HCT116 (cell line): ENCODE measurements around the gene GBF1. TPM values are rescaled to one million over a fixed set of nuclear protein-coding genes. Genes with fewer than 3 reads are reported as not detected.

Experiments
- ATAC-seq: fragments of 200-7000 bp; cut with Tn5 transposase; 2 replicates; pipeline ENCODE4 v1.9.1; 2020; ENCODE audit warnings: mild to moderate bottlenecking, moderate library complexity
- BruUV-seq: library from RNA; stranded (reverse); fragments of 400-500 nt; replicated peaks from 2 replicates; lab custom pipeline; 2021; lab: Mats Ljungman, UMichigan
- CTCF ChIA-PET: fragments of 300-600 bp; sonication (Branson Sonifier 250); formaldehyde crosslinking; loops from one replicate; lab custom pipeline; 2021; ENCODE audit warnings: antibody characterized with exemption; lab: Charles Lee
- POLR2A ChIA-PET: fragments of 300-600, 350-600 bp; sonication (Branson Sonifier 250); formaldehyde crosslinking; loops from one replicate; lab custom pipeline; 2021; ENCODE audit warnings: antibody characterized with exemption; lab: Charles Lee
- RAD21 ChIA-PET, 2 experiments: fragments of 300-600 bp; sonication (Branson Sonifier 250); formaldehyde crosslinking; loops; one replicate each; lab custom pipeline; 2023; ENCODE audit warnings: low total read pairs in 2 of 2; ENCODE audit not compliant: uncharacterized antibody in 2 of 2, unreplicated experiment in 2 of 2, low non-redundant PET in 1 of 2; lab: Charles Lee
- DNase-seq: peaks from one replicate; pipeline ENCODE4 v3.0.0-alpha.2; 2010; ENCODE audit warnings: low read depth, low spot score
- H2AFZ ChIP-seq: fragments of 200-600 bp; shearing (Covaris generic), sonication (generic); 2 replicates; pipeline ENCODE4 v1.6.1; 2017; ENCODE audit warnings: low read depth, mixed run types, mixed read lengths, antibody characterized with exemption, low read length; ENCODE audit not compliant: poor library complexity, severe bottlenecking
- H3K27ac ChIP-seq: 2 replicates; pipeline ENCODE4 v1.5.1; 2012; ENCODE audit warnings: low read depth, low read length
- H3K27me3 ChIP-seq: fragments of 200-600 bp; sonication (generic); 2 replicates; pipeline ENCODE4 v1.6.1; 2016; ENCODE audit warnings: mixed run types, low read length, mixed read lengths; ENCODE audit not compliant: insufficient read depth
- H3K36me3 ChIP-seq, 2 experiments: fragments of 200-500 bp in 1 of 2; fragments of 200-600 bp in 1 of 2; sonication (Bioruptor generic) in 1 of 2; sonication (generic) in 1 of 2; 2 replicates each; pipeline versions ENCODE4 v1.5.1 to v1.6.1; 2014 to 2016; ENCODE audit warnings: low read length in 2 of 2, inconsistent platforms in 1 of 2, mixed read lengths in 1 of 2, mixed run types in 1 of 2; ENCODE audit not compliant: insufficient read depth in 2 of 2, control insufficient read depth in 1 of 2
- H3K4me1 ChIP-seq, 2 experiments: fragments of 200-600 bp in 1 of 2; sonication (generic) in 1 of 2; 2 replicates each; pipeline versions ENCODE4 v1.5.1 to v1.6.1; 2012 to 2017; ENCODE audit warnings: low read length in 2 of 2, inconsistent platforms in 1 of 2, mild to moderate bottlenecking in 1 of 2, mixed read lengths in 1 of 2, mixed run types in 1 of 2, moderate library complexity in 1 of 2; ENCODE audit not compliant: insufficient read depth in 2 of 2, control insufficient read depth in 1 of 2
- H3K4me2 ChIP-seq: fragments of 200-600 bp; sonication (generic); 2 replicates; pipeline ENCODE4 v1.6.1; 2017; ENCODE audit warnings: mixed run types, low read length, mixed read lengths
- H3K4me3 ChIP-seq, 2 experiments: fragments of 200-600 bp in 1 of 2; sonication (generic) in 1 of 2; replicated peaks in 1 of 2; 2 replicates each; pipeline ENCODE4 v1.5.1; 2011 to 2016; ENCODE audit warnings: low read length in 2 of 2, control low read depth in 1 of 2, low read depth in 1 of 2, mild to moderate bottlenecking in 1 of 2, mixed read lengths in 1 of 2, mixed run types in 1 of 2
- H3K79me2 ChIP-seq: fragments of 200-600 bp; sonication (generic); 2 replicates; pipeline ENCODE4 v1.6.1; 2017; ENCODE audit warnings: mild to moderate bottlenecking, mixed run types, low read length, moderate library complexity, mixed read lengths; ENCODE audit not compliant: insufficient read depth
- H3K9ac ChIP-seq: fragments of 200-600 bp; sonication (generic); 2 replicates; pipeline ENCODE4 v1.6.1; 2016; ENCODE audit warnings: low read length, mixed read lengths
- H3K9me2 ChIP-seq: fragments of 200-600 bp; sonication (generic), shearing (Covaris generic); 2 replicates; pipeline ENCODE4 v1.6.1; 2017; ENCODE audit warnings: mixed run types, mild to moderate bottlenecking, moderate library complexity; ENCODE audit not compliant: insufficient read depth
- H3K9me3 ChIP-seq, 2 experiments: fragments of 200-500 bp in 1 of 2; fragments of 200-600 bp in 1 of 2; sonication (Bioruptor generic) in 1 of 2; sonication (generic) in 1 of 2; 2 replicates each; pipeline ENCODE4 v1.6.1; 2014 to 2017; ENCODE audit warnings: low read length in 2 of 2, mixed read lengths in 2 of 2, inconsistent platforms in 1 of 2, low read depth in 1 of 2, mild to moderate bottlenecking in 1 of 2, mixed run types in 1 of 2, moderate library complexity in 1 of 2; ENCODE audit not compliant: control insufficient read depth in 1 of 2, insufficient read depth in 1 of 2
- H4K20me1 ChIP-seq: fragments of 200-600 bp; sonication (generic), shearing (Covaris generic); 2 replicates; pipeline ENCODE4 v1.6.1; 2017; ENCODE audit warnings: mixed run types, mild to moderate bottlenecking, moderate library complexity; ENCODE audit not compliant: insufficient read depth
- CTCF ChIP-seq, 3 experiments: fragments of 200-600 bp in 1 of 3; sonication (generic) in 1 of 3; IDR thresholded peaks in 2 of 3; conservative IDR thresholded peaks in 1 of 3; 2 replicates each; pipeline ENCODE4 v1.5.1; 2012 to 2017; ENCODE audit warnings: low read depth in 2 of 3, low read length in 2 of 3, antibody characterized with exemption in 1 of 3, borderline replicate concordance in 1 of 3, control low read depth in 1 of 3, mild to moderate bottlenecking in 1 of 3, mixed read lengths in 1 of 3, mixed run types in 1 of 3, moderate library complexity in 1 of 3; ENCODE audit not compliant: insufficient read depth in 1 of 3
- SIN3A ChIP-seq: IDR thresholded peaks from 2 replicates; pipeline ENCODE4 v1.6.1; 2012; ENCODE audit warnings: low read depth
- YY1 ChIP-seq: IDR thresholded peaks from 2 replicates; pipeline ENCODE4 v1.6.1; 2011; ENCODE audit warnings: low read length, low read depth, moderate library complexity, mild to moderate bottlenecking; ENCODE audit not compliant: insufficient replicate concordance; ENCODE audit errors: extremely low read depth
- ZFX ChIP-seq: fragments of 450-650 bp; IDR thresholded peaks from 2 replicates; pipeline ENCODE4 v1.6.1; 2017
- intact Hi-C: fragments of 100-400 bp; cut with micrococcal nuclease; formaldehyde crosslinking; loops from 2 replicates; pipeline ENCODE4 v1.10.0; 2022
- total RNA-seq: library from RNA; stranded (reverse); gene quantifications from one replicate; pipeline ENCODE4 v1.2.1, GENCODE V29; 2021; ENCODE audit not compliant: unreplicated experiment

The GBF1 gene
- total RNA-seq, 1 experiment from 2014 or later, result 58.9 TPM

GRCh38 chr10:102230861-102231356 lies 14.4 kb upstream of the GBF1 start:
- BruUV-seq, result no TSS peak
- ChIA-PET RAD21 (interaction anchor here (0.6 to 3.5 kb wide), 24 partner anchors 9 to 353 kb away, joined by 3 to 57 read pairs (median 4); partner anchors contain the start of genes FBXL15 (in 1 of the 2), GBF1 (in 1 of the 2), NFKB2 (in 1 of the 2) and PITX3 (in 1 of the 2)), CTCF (interaction anchor here (0.8 to 12.6 kb wide), 51 partner anchors 10 to 628 kb away, joined by 3 to 625 read pairs (median 8); partner anchors contain the start of genes ACTR1A, C10orf95, FBXL15 and GBF1), POLR2A (interaction anchor here (0.6 to 3.5 kb wide), 13 partner anchors 10 to 272 kb away, joined by 3 to 28 read pairs (median 8); partner anchors contain the start of genes ACTR1A, FBXL15, GBF1 and NFKB2)
- DNase-seq, result peak; percentile 31
- ATAC-seq, result peak; percentile 33
- Histone ChIP-seq H2AFZ (no peak overlapping the region), H3K9me2 (no peaks in the 10 kb centered on the region), H3K9me3 (no peaks in the 10 kb centered on the region), H3K27ac (peak overlapping the region; percentile 75), H3K4me3 (peak overlapping the region; percentile 63 to 82), H3K4me1 (peaks cover 14 to 45% of the 10 kb centered on the region in 2 experiments), H3K27me3 (no peaks in the 10 kb centered on the region), H3K9ac (peak overlapping the region; percentile 71), H3K79me2 (no peaks in the 10 kb centered on the region; the same call in 1 of the 2 replicates), H3K4me2 (peak overlapping the region; percentile 97), H3K36me3 (no peaks in the 10 kb centered on the region), H4K20me1 (no peaks in the 10 kb centered on the region)
- TF ChIP-seq YY1 (peak; percentile 80), ZFX (peak; percentile 72; the same call in 1 of the 2 replicates), CTCF (IDR thresholded peaks at IDR 0.05 in 2 of 3, conservative IDR thresholded peaks at IDR 0.05 in 1 of 3; ENCODE audit: borderline replicate concordance in 1 of 3, insufficient read depth in 1 of 3, low read depth in 2 of 3, low read length in 2 of 3) (peak in 2 of 3 experiments; percentile 58 to 62; a peak in 4 of 6 replicates), SIN3A (no peak)
- intact Hi-C loops, result loop anchor here (1.0 to 5.0 kb wide), 8 partner anchors 116 to 352 kb away; partner anchors contain the start of gene NFKB2
